ENCODE data around the gene ETFDH.
"Not testable (repeated sequence)": the region's sequence is repeated elsewhere in the genome, so short reads cannot be mapped to it uniquely, and the experiment has no call there.

ETFDH gene

DNA sequence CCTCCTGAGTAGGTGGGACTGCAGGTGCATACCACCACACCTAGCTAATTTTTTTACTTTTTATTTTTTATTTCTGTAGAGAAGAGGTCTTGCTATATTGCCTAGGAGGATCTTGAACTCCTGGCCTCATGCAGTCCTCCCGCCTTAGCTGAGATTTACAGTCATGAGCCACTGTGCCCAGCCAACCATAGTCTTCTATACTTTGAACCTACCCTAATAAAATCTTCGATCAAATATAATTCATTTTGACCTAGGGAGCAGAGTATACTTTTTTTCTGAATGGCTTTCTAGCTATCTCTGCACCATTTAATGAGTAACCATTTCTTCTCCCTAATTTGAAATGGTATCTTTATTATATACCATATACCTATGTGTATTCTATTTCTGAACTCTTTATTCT is 6.7 kb downstream of the ETFDH start:
- DNase-seq = no peak

DNA sequence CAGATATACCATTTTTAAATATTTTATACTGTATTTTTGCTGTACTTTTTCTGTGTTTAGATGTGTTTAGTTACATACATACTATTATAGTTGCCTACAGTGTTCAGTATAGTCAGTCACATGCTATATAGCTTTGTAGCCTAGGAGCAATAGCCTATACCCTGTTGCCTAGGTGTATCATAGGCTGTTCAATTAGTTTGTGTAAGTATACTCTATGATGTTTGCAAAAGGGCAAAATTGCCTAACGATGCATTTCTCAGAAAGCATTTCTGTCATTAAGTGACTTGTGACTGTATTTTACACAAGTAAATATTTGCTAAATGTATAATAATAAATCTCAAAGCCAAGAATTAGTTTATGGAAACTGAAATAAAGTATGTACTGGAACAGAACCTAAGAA is 9.5 kb downstream of the ETFDH start:
- no peak for DNase-seq

DNA sequence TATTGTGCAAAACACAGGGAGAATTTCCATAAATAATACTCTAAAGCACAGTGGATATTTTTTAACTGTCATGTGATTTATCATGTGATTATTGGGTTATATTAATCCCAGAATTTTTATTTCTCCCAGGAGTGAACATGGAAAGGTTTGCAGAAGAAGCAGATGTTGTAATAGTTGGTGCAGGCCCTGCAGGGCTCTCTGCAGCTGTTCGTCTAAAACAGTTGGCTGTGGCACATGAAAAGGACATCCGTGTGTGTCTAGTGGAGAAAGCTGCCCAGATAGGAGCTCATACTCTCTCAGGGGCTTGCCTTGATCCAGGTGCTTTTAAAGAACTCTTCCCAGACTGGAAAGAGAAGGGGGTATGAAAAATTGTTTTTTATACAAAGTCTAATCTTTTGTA is 10.0 kb downstream of the ETFDH start:
- no peak for DNase-seq

- no peak for DNase-seq
These were observed 16.7 kb downstream of the ETFDH start for GRCh38 chr4:158688813-158689212.

DNA sequence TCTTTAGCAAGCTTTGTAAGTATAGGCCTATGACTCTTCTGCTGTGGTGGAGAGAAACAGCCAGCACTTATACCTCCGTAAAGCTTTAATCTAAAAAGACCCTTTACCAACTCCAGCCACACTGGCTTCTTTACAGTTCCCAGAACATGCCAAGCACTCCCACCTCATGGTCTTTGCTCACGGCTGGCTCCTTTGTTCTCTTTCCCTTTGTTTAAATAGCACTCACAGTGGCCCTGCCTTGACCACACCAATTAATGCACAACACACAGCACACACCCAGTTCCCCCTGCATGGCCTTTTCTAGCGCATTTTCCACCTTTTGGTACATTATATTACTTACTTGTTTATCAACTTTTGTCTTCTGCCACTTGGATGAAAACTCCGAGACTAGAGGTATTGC is 32.2 kb downstream of the ETFDH start:
- no peak for DNase-seq

DNA sequence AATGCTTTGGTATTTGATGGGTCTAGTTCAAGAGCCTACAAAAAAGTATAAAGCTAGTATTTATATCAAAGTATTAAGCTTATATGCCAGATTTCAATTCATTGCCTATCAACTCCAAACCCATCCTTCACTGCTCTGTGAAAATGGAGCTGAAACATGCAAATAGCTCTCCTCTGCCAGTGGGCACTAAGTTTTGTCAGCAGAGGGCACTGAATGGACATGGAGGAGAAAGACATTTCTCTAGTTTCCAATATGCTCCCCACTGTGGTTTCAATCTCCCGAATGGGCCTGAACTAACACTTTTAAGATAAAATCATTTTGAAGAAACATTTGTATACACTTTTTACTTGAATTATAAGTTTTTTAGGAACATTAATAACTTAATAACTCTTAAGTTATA is 38.7 kb downstream of the ETFDH start:
- no peak for DNase-seq

DNA sequence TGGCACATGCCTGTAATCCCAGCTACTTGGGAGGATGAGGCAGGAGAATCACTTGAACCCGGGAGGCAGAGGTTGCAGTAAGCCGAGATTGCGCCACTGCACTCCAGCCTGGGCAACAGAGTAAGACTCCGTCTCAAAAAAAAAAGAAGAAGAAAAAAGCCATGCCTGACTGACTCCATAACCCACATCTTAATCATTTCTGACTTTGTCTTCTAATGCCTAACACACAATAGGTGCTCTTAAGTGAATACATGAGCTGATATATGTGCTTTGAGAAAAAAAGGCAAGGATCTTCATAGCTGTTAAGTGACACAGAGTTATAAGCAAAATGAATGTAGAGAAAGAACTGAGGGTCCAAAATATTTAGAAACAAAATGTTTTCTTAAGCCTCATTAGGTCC is 40.5 kb downstream of the ETFDH start:
- not testable (repeated sequence) for DNase-seq

- DNase-seq = no peak
These were observed 42.8 kb downstream of the ETFDH start for GRCh38 chr4:158714937-158715336.

DNA sequence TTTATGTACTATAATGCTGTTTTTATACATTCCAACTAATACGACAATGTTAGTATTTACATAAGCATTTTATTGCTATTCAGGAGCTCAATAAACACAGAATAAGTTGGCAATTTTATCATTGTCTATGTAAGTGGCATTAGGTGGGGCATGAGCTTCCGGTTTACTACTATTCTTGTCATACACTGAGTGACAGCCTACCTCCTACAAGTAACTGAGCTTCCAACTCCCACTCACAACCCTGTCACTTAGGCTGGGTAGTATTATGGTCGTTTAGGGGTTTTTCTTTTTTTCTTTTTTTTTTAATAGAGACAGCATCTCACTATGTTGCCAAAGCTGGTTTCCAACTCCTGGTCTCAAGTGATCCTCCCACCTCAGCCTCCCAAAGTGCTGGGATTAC is 43.7 kb downstream of the ETFDH start:
- DNase-seq = no peak

DNA sequence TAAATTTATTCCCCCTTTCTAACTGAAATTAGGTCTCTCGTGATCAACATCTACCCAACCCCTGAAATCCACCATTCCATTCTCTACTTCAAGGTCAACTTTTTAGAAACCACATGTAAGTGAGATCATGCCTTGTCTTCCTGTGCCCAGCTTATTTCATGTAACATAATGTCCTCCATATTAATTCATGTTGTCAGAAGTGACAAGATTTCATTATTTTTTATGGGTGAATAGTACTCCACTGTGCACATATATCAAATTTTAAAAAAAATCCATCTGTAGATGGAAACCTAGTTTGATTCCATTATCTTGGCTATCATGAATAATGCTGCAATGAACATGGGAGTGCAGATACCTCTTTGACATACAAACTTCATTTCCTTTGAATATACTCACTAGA is 49.6 kb downstream of the ETFDH start:
- DNase-seq = no peak

GRCh38 chr4:158722291-158722916 is 50.3 kb downstream of the ETFDH start:
- peak in 20 of 58 donors; percentile 1 to 57 (median 17) for DNase-seq

DNA sequence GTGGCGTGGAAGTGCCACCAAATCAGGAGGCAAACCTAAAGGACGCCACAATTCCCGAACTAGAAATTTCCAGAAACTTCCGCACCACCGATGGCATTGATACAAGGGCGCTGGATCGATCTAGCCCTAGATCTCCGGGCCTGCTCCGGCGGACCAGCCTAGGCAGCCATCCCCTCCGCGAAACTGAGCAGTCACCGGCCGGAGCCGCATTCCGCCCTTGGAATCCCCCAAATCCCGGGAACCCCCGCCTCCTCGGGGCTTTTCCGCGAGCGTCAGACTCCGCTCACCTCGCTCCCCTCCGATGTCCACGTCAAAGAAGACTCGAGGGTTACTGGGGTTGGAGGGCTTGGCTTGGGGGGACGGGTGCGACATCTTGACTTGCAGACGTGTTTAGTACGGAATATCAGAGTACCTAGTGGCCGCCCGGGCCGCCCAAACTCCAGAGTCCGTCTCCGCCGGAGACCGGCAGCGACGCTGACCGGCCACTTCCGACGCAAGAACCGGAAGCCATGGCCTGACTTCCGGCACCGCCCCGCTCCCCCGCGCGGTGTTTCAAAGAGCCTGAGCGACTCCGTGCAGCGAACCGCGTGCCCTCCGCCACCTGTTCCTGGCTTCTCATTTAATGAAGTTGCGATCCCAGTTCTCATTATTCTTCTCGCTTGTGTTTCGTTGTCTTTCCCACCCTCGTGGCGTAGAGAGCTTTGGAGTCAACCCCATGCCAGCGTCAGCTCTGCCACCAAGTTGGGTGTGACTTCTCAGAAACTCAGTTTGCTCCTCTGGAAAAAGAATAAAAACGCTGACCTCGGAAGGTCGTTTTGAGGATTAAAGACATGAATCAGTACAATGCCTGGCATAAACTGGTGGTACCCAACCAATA is 51.1 kb downstream of the ETFDH start, which contains the start of gene PPID:
PPID (minus strand) TSS at position 480 of the 877 bp plus-strand sequence; CDS start at position 372, 108 bp downstream.
- DNase-seq = peak; percentile 10 to 88 (median 77)

DNA sequence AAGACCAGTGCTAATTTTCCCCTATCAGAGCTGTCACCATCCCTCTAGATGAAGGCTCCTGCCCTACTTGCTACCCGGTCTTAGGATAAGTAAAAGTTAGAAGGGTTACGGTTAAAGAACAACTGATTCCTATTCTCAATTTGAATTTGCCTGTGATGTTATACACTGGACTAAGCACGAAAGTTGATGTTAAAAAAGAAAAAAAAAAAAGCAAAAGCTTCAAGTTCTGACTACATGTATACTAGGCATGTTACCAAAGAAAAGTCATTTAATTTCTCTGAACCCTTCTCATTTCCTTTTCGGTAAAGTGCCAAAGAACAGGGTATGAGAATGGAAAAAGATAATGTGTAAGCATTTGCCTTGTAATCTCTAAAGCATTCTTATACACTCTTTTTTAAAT is 52.5 kb downstream of the ETFDH start:
- DNase-seq = no peak

- DNase-seq = no peak
These were observed 54.5 kb downstream of the ETFDH start for GRCh38 chr4:158726633-158727032.

GRCh38 chr4:158728236-158728635 is 56.1 kb downstream of the ETFDH start:
- DNase-seq = no peak

DNA sequence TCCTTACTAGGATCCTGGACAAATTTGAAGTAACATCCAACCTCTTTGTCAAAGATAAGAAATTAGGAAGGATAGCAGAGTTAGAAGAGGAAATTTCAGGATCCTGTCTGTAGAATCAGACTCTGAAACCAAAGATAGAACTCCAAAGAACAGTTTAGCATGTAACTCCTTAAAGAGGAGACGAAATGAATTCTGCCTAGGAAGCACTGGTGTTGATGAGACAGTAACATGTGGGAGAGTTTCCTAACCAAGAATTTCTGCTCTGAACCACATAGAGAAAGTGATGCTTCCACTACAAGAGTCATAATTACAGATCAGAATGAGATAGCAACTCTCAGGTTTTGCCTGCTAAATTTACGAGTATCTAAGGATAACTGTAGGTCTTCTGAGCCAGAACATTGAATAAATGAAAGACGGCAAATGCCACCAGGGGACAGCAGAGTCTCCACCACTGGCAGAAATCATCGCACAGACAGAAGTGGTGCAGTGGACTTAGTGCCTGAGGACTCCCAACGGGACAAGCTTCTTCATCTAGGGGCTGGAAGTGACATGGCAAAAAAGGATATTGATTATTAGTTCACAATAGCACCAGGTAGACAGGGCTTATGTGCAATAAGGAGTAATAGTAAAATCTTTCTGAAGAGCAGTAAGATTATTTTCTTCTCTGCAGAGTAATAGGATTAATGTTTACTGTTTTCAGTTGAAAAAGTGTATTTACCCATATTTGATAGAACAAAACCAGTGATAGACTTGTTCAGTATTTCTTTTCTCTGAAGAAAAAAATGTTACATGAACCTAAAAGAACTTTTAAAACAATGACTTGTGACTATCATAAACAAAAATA is 57.8 kb downstream of the ETFDH start:
- peak in 54 of 58 donors; percentile 0 to 84 (median 38) for DNase-seq

DNA sequence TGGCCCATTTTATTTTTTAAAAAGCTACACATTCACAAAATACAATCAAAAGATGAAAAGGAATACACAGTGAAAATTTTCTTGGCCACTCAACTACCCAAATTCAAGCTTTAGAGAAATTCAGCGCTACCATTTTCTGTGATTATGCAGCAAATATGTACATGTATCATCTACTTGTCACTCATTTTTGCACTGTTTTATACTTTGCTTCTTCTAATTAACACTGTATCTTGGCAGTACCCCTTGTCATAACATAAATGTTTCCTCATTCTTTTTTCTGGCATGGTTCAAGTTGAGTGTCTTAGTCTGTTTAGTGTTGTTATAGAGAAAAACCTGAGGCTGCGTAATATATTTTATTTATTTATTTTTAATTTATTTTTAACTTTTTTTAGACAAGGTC is 66.8 kb downstream of the ETFDH start:
- no peak for DNase-seq

DNA sequence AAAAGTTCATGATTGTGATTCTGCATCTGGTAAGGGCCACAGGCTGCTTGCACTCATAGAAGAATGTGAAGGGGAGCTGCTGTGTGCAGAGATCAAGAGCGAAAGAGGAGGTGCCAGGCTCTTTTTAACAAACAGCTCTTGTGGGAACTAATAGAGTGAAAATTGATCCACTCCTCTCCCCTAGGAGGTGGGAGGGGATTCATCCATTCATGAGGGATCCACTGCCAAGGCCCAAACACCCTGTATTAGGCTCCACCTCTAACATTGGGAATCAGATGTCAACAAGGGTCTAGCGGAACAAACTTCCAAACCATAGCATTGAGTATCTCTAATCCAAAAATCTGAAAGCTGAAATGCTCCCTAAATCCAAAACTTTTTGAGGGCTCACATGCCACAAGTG is 67.5 kb downstream of the ETFDH start:
- DNase-seq = no peak

GRCh38 chr4:158741326-158742021 is 69.4 kb downstream of the ETFDH start:
- DNase-seq = no peak

DNA sequence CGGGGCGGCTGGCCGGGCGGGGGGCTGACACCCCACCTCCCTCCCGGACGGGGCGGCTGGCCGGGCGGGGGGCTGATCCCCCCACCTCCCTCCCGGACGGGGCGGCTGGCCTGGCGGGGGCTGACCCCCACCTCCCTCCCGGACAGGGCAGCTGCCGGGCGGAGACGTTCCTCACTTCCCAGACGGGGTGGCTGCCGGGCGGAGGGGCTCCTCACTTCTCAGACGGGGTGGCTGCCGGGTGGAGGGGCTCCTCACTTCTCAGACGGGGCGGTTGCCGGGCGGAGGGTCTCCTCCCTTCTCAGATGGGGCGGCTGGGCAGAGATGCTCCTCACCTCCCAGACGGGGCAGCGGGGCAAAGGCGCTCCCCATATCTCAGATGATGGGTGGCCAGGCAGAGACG is 74.4 kb downstream of the ETFDH start:
- not testable (repeated sequence) for DNase-seq

GRCh38 chr4:158750379-158750778 is 78.3 kb downstream of the ETFDH start:
- DNase-seq = no peak

Data from anterior cingulate cortex (tissue), 58 donors.